ENCODE results near the gene ZNF563.
"Not testable (repeated sequence)": the region's sequence is repeated elsewhere in the genome, so short reads cannot be mapped to it uniquely, and the experiment has no call there.

The ZNF563 gene

GRCh38 chr19:12333162-12334159 is at the start of gene ZNF563:
ZNF563 (minus strand) TSS chr19:12333633; CDS start chr19:12333482, 151 bp downstream.
- Histone ChIP-seq H3K9ac (ENCODE audit: low read depth, low read length) (peak within 1 kb of the TSS; percentile 85), H3K4me1 (ENCODE audit: control insufficient read depth, insufficient read depth, low read length) (no peaks in the 10 kb centered on the region), H3K9me3 (ENCODE audit: control insufficient read depth, insufficient read depth, low read length) (no peaks in the 10 kb centered on the region), H3K36me3 (ENCODE audit: control insufficient read depth, insufficient read depth, low read length) (no peaks in the 10 kb centered on the region), H3K27me3 (ENCODE audit: control insufficient read depth, insufficient read depth, low read length) (peaks cover 11% of the 10 kb centered on the region), H3K4me3 (ENCODE audit: low read depth, low read length) (peak within 1 kb of the TSS; percentile 95)

- Histone ChIP-seq H3K27me3 (ENCODE audit: control insufficient read depth, insufficient read depth, low read length) (no peaks in the 10 kb centered on the region), H3K9ac (ENCODE audit: low read depth, low read length) (no peak overlapping the region), H3K9me3 (ENCODE audit: control insufficient read depth, insufficient read depth, low read length) (no peaks in the 10 kb centered on the region), H3K4me3 (ENCODE audit: low read depth, low read length) (no peak overlapping the region), H3K36me3 (ENCODE audit: control insufficient read depth, insufficient read depth, low read length) (no peaks in the 10 kb centered on the region), H3K4me1 (ENCODE audit: control insufficient read depth, insufficient read depth, low read length) (no peaks in the 10 kb centered on the region)
These were observed 47.0 kb upstream of the ZNF563 start for GRCh38 chr19:12380444-12380737.

- Histone ChIP-seq H3K4me1 (ENCODE audit: control insufficient read depth, insufficient read depth, low read length) (no peaks in the 10 kb centered on the region), H3K4me3 (ENCODE audit: low read depth, low read length) (no peak overlapping the region), H3K9me3 (ENCODE audit: control insufficient read depth, insufficient read depth, low read length) (no peaks in the 10 kb centered on the region), H3K36me3 (ENCODE audit: control insufficient read depth, insufficient read depth, low read length) (no peaks in the 10 kb centered on the region), H3K27me3 (ENCODE audit: control insufficient read depth, insufficient read depth, low read length) (no peaks in the 10 kb centered on the region), H3K9ac (ENCODE audit: low read depth, low read length) (no peak overlapping the region)
These were observed 46.5 kb upstream of the ZNF563 start for GRCh38 chr19:12379732-12380443.

GRCh38 chr19:12374026-12374425 is 40.6 kb upstream of the ZNF563 start:
- H3K36me3 ChIP-seq (ENCODE audit: control insufficient read depth, insufficient read depth, low read length) = no peaks in the 10 kb centered on the region
- H3K4me1 ChIP-seq (ENCODE audit: control insufficient read depth, insufficient read depth, low read length) = no peaks in the 10 kb centered on the region
- no peak overlapping the region for H3K4me3 ChIP-seq (ENCODE audit: low read depth, low read length)
- no peak overlapping the region for H3K9ac ChIP-seq (ENCODE audit: low read depth, low read length)
- H3K27me3 ChIP-seq (ENCODE audit: control insufficient read depth, insufficient read depth, low read length) = no peaks in the 10 kb centered on the region
- peaks cover 3% of the 10 kb centered on the region for H3K9me3 ChIP-seq (ENCODE audit: control insufficient read depth, insufficient read depth, low read length)

GRCh38 chr19:12365236-12366162 is 32.1 kb upstream of the ZNF563 start, which contains the start of gene ZNF442:
ZNF442 (minus strand) TSS chr19:12365683; CDS start chr19:12363631, 2,052 bp downstream.
- no peaks in the 10 kb centered on the region for H3K36me3 ChIP-seq (ENCODE audit: control insufficient read depth, insufficient read depth, low read length)
- peak within 1 kb of the TSS; percentile 76 for H3K9ac ChIP-seq (ENCODE audit: low read depth, low read length)
- no peaks in the 10 kb centered on the region for H3K4me1 ChIP-seq (ENCODE audit: control insufficient read depth, insufficient read depth, low read length)
- H3K4me3 ChIP-seq (ENCODE audit: low read depth, low read length) = peak within 1 kb of the TSS; percentile 82
- H3K9me3 ChIP-seq (ENCODE audit: control insufficient read depth, insufficient read depth, low read length) = no peaks in the 10 kb centered on the region
- peaks cover 6% of the 10 kb centered on the region for H3K27me3 ChIP-seq (ENCODE audit: control insufficient read depth, insufficient read depth, low read length)

GRCh38 chr19:12364391-12365235 is 31.2 kb upstream of the ZNF563 start:
- no peaks in the 10 kb centered on the region for H3K9me3 ChIP-seq (ENCODE audit: control insufficient read depth, insufficient read depth, low read length)
- H3K9ac ChIP-seq (ENCODE audit: low read depth, low read length) = peak overlapping the region; percentile 76
- H3K4me3 ChIP-seq (ENCODE audit: low read depth, low read length) = peak overlapping the region; percentile 82
- H3K27me3 ChIP-seq (ENCODE audit: control insufficient read depth, insufficient read depth, low read length) = peaks cover 6% of the 10 kb centered on the region
- no peaks in the 10 kb centered on the region for H3K36me3 ChIP-seq (ENCODE audit: control insufficient read depth, insufficient read depth, low read length)
- no peaks in the 10 kb centered on the region for H3K4me1 ChIP-seq (ENCODE audit: control insufficient read depth, insufficient read depth, low read length)

- not testable (repeated sequence) for H3K9ac ChIP-seq (ENCODE audit: low read depth, low read length); H3K4me3 ChIP-seq (ENCODE audit: low read depth, low read length); H3K9me3 ChIP-seq (ENCODE audit: control insufficient read depth, insufficient read depth, low read length); H3K36me3 ChIP-seq (ENCODE audit: control insufficient read depth, insufficient read depth, low read length); H3K27me3 ChIP-seq (ENCODE audit: control insufficient read depth, insufficient read depth, low read length); H3K4me1 ChIP-seq (ENCODE audit: control insufficient read depth, insufficient read depth, low read length)
These were observed 28.8 kb upstream of the ZNF563 start for GRCh38 chr19:12362236-12362635.

- Histone ChIP-seq H3K4me1 (ENCODE audit: control insufficient read depth, insufficient read depth, low read length) (no peaks in the 10 kb centered on the region), H3K9ac (ENCODE audit: low read depth, low read length) (no peak overlapping the region), H3K4me3 (ENCODE audit: low read depth, low read length) (no peak overlapping the region), H3K9me3 (ENCODE audit: control insufficient read depth, insufficient read depth, low read length) (peaks cover 23% of the 10 kb centered on the region), H3K36me3 (ENCODE audit: control insufficient read depth, insufficient read depth, low read length) (no peaks in the 10 kb centered on the region), H3K27me3 (ENCODE audit: control insufficient read depth, insufficient read depth, low read length) (no peaks in the 10 kb centered on the region)
These were observed 19.9 kb upstream of the ZNF563 start for GRCh38 chr19:12353375-12353774.

- Histone ChIP-seq H3K4me1 (ENCODE audit: control insufficient read depth, insufficient read depth, low read length) (no peaks in the 10 kb centered on the region), H3K4me3 (ENCODE audit: low read depth, low read length) (no peak overlapping the region), H3K27me3 (ENCODE audit: control insufficient read depth, insufficient read depth, low read length) (no peaks in the 10 kb centered on the region), H3K9me3 (ENCODE audit: control insufficient read depth, insufficient read depth, low read length) (peaks cover 23% of the 10 kb centered on the region), H3K36me3 (ENCODE audit: control insufficient read depth, insufficient read depth, low read length) (no peaks in the 10 kb centered on the region), H3K9ac (ENCODE audit: low read depth, low read length) (no peak overlapping the region)
These were observed 17.4 kb upstream of the ZNF563 start for GRCh38 chr19:12350890-12351197.

- Histone ChIP-seq H3K27me3 (ENCODE audit: control insufficient read depth, insufficient read depth, low read length) (no peaks in the 10 kb centered on the region), H3K9me3 (ENCODE audit: control insufficient read depth, insufficient read depth, low read length) (peaks cover 23% of the 10 kb centered on the region), H3K4me1 (ENCODE audit: control insufficient read depth, insufficient read depth, low read length) (no peaks in the 10 kb centered on the region), H3K36me3 (ENCODE audit: control insufficient read depth, insufficient read depth, low read length) (no peaks in the 10 kb centered on the region), H3K9ac (ENCODE audit: low read depth, low read length) (no peak overlapping the region), H3K4me3 (ENCODE audit: low read depth, low read length) (no peak overlapping the region)
These were observed 16.9 kb upstream of the ZNF563 start for GRCh38 chr19:12350185-12350889.

Measured in iPS-15b (cell line).